ENCODE results near the gene TXNDC11.

The TXNDC11 gene

GRCh38 chr16:11630768-11631056 lies 111.9 kb downstream of the TXNDC11 start:
- DNase-seq (ENCODE audit: low spot score), result no peak

DNA sequence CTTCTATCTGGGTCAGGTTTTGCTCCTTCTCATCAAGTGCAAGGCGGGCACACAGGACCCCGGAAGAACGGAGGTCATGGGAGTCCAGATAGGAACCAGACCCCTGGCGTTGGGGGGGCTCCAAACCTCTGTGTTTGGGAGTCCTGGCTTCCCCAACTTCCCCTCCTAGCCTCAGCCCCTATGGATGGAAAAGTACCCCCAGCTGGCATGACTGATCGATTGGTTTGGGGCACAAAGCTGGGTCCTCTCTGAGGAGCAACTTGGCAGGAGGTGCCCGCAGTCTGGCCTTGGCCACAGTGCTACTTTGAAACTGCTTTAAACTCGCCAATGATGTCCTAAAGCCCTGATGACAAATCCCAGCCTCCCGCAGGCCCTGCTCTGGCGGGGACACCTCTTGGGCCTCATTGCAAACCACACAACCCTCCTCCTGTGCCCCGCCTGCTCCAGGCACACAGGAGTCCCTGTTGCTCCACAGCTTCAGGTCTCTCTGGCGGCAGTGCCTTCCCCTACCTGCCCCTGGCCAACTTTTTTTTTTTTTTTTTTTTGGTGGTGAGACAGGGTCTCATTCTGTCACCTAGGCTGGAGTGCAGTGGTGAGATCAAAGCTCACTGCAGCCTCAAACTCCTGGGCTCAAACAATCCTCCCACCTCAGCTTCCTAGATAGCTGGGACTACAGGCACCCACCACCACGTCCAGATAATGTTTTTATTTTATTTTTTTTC lies 112.5 kb downstream of the TXNDC11 start:
- no peak for DNase-seq (ENCODE audit: low spot score)
